MG63 (cell line): ENCODE results near the gene SCN4B. TPM values are rescaled to one million over a fixed set of nuclear protein-coding genes. Genes with fewer than 3 reads are reported as not detected.

Source experiments
- DNase-seq: peaks from one replicate; pipeline ENCODE4 v3.0.0-alpha.2; 2020
- H3K27me3 ChIP-seq: fragments of 250-450 bp; sonication (Bioruptor Pico); 2 replicates; pipeline ENCODE4 v1.5.1; 2020; ENCODE audit warnings: mild to moderate bottlenecking, moderate library complexity
- H3K36me3 ChIP-seq: fragments of 250-450 bp; sonication (Bioruptor Pico); 2 replicates; pipeline ENCODE4 v1.5.1; 2020; ENCODE audit warnings: mild to moderate bottlenecking, moderate library complexity
- H3K4me3 ChIP-seq: fragments of 250-450 bp; sonication (Bioruptor Pico); 2 replicates; pipeline ENCODE4 v1.5.1; 2020; ENCODE audit warnings: mild to moderate bottlenecking, moderate library complexity
- H3K9me3 ChIP-seq: fragments of 250-450 bp; sonication (Bioruptor Pico); 2 replicates; pipeline ENCODE4 v1.5.1; 2020; ENCODE audit warnings: mild to moderate bottlenecking, moderate library complexity
- total RNA-seq: library from RNA; depleted of rRNA; stranded (reverse); fragments of >200 nt; shearing (Covaris generic); gene quantifications from 2 replicates; pipeline ENCODE4 v1.2.3, GENCODE V29; 2014; ENCODE audit warnings: low replicate concordance

Gene SCN4B
- total RNA-seq, 1 experiment from 2014 or later, result 0.23 TPM

- Histone ChIP-seq H3K9me3 (no peaks in the 10 kb centered on the region), H3K4me3 (peak overlapping the region; percentile 55), H3K27me3 (peaks cover 11% of the 10 kb centered on the region; the same call in 1 of the 2 replicates), H3K36me3 (no peaks in the 10 kb centered on the region)
- DNase-seq, result peak; percentile 70
Observed at GRCh38 chr11:118145285-118146227, 7.1 kb downstream of the SCN4B start.

GRCh38 chr11:118144301-118145268 is 8.0 kb downstream of the SCN4B start:
- no peaks in the 10 kb centered on the region for H3K36me3 ChIP-seq
- H3K4me3 ChIP-seq, result no peak overlapping the region
- H3K9me3 ChIP-seq, result no peaks in the 10 kb centered on the region
- no peak for DNase-seq
- H3K27me3 ChIP-seq, result peaks cover 11% of the 10 kb centered on the region; the same call in 1 of the 2 replicates

GRCh38 chr11:118143661-118144185 is 8.9 kb downstream of the SCN4B start:
- no peaks in the 10 kb centered on the region for H3K9me3 ChIP-seq
- no peak overlapping the region for H3K4me3 ChIP-seq
- peaks cover 11% of the 10 kb centered on the region; the same call in 1 of the 2 replicates for H3K27me3 ChIP-seq
- no peaks in the 10 kb centered on the region for H3K36me3 ChIP-seq
- no peak for DNase-seq

GRCh38 chr11:118142809-118143208 is 9.8 kb downstream of the SCN4B start:
- H3K27me3 ChIP-seq, result peaks cover 11% of the 10 kb centered on the region; the same call in 1 of the 2 replicates
- DNase-seq, result no peak
- no peaks in the 10 kb centered on the region for H3K9me3 ChIP-seq

GRCh38 chr11:118142081-118142480 is 10.5 kb downstream of the SCN4B start:
- Histone ChIP-seq H3K27me3 (peaks cover 11% of the 10 kb centered on the region; the same call in 1 of the 2 replicates), H3K36me3 (no peaks in the 10 kb centered on the region), H3K9me3 (no peaks in the 10 kb centered on the region), H3K4me3 (no peak overlapping the region)
- DNase-seq, result peak; percentile 48

More at GRCh38 chr11:118142809-118143208, 9.8 kb downstream of the SCN4B start:
- H3K36me3 ChIP-seq, result no peaks in the 10 kb centered on the region
- H3K4me3 ChIP-seq, result no peak overlapping the region

- Histone ChIP-seq H3K36me3 (no peaks in the 10 kb centered on the region), H3K27me3 (0 out of 2 replicates have a peak, but pooled peaks cover 8% of the 10 kb centered on the region), H3K4me3 (no peak overlapping the region), H3K9me3 (no peaks in the 10 kb centered on the region)
- no peak for DNase-seq
Observed at GRCh38 chr11:118139578-118139977, 13.0 kb downstream of the SCN4B start.

- Histone ChIP-seq H3K4me3 (no peak overlapping the region), H3K36me3 (no peaks in the 10 kb centered on the region), H3K9me3 (no peaks in the 10 kb centered on the region), H3K27me3 (0 out of 2 replicates have a peak, but pooled peaks cover 5% of the 10 kb centered on the region)
- DNase-seq, result no peak
Observed at GRCh38 chr11:118138839-118139420, 13.7 kb downstream of the SCN4B start.

- Histone ChIP-seq H3K9me3 (no peaks in the 10 kb centered on the region), H3K4me3 (no peak overlapping the region), H3K27me3 (no peaks in the 10 kb centered on the region), H3K36me3 (no peaks in the 10 kb centered on the region)
- DNase-seq, result no peak
Observed at GRCh38 chr11:118136801-118137200, 15.8 kb downstream of the SCN4B start.

GRCh38 chr11:118136341-118136740 is 16.3 kb downstream of the SCN4B start:
- no peak for DNase-seq
- no peaks in the 10 kb centered on the region for H3K27me3 ChIP-seq
- H3K9me3 ChIP-seq, result no peaks in the 10 kb centered on the region

GRCh38 chr11:118135796-118136165 is 16.8 kb downstream of the SCN4B start:
- H3K4me3 ChIP-seq, result no peak overlapping the region
- DNase-seq, result no peak
- H3K9me3 ChIP-seq, result no peaks in the 10 kb centered on the region
- H3K36me3 ChIP-seq, result no peaks in the 10 kb centered on the region
- no peaks in the 10 kb centered on the region for H3K27me3 ChIP-seq

More at GRCh38 chr11:118136341-118136740, 16.3 kb downstream of the SCN4B start:
- Histone ChIP-seq H3K36me3 (no peaks in the 10 kb centered on the region), H3K4me3 (no peak overlapping the region)

- no peaks in the 10 kb centered on the region for H3K27me3 ChIP-seq
- no peak for DNase-seq
- H3K4me3 ChIP-seq, result no peak overlapping the region
Observed at GRCh38 chr11:118135051-118135795, 17.4 kb downstream of the SCN4B start.

GRCh38 chr11:118133816-118134215 is 18.8 kb downstream of the SCN4B start:
- no peaks in the 10 kb centered on the region for H3K36me3 ChIP-seq
- H3K27me3 ChIP-seq, result no peaks in the 10 kb centered on the region
- no peak for DNase-seq
- H3K9me3 ChIP-seq, result no peaks in the 10 kb centered on the region
- no peak overlapping the region for H3K4me3 ChIP-seq

More at GRCh38 chr11:118135051-118135795, 17.4 kb downstream of the SCN4B start:
- no peaks in the 10 kb centered on the region for H3K9me3 ChIP-seq
- no peaks in the 10 kb centered on the region for H3K36me3 ChIP-seq

GRCh38 chr11:118132385-118133151 is 20.1 kb downstream of the SCN4B start:
- Histone ChIP-seq H3K4me3 (no peak overlapping the region), H3K27me3 (no peaks in the 10 kb centered on the region), H3K36me3 (no peaks in the 10 kb centered on the region), H3K9me3 (no peaks in the 10 kb centered on the region)
- DNase-seq, result no peak

GRCh38 chr11:118129471-118130172 is 23.0 kb downstream of the SCN4B start:
- no peaks in the 10 kb centered on the region for H3K9me3 ChIP-seq
- peak; percentile 33 for DNase-seq
- no peak overlapping the region for H3K4me3 ChIP-seq
- H3K36me3 ChIP-seq, result no peaks in the 10 kb centered on the region
- no peaks in the 10 kb centered on the region for H3K27me3 ChIP-seq
